ENCODE results near the gene SPAM1. TPM values are rescaled to one million over a fixed set of nuclear protein-coding genes. Genes with fewer than 3 reads are reported as not detected.
"Not testable (repeated sequence)": the region's sequence is repeated elsewhere in the genome, so short reads cannot be mapped to it uniquely, and the experiment has no call there.

SPAM1 gene
- total RNA-seq, 6 experiments from 2014 or later, result not detected

DNA sequence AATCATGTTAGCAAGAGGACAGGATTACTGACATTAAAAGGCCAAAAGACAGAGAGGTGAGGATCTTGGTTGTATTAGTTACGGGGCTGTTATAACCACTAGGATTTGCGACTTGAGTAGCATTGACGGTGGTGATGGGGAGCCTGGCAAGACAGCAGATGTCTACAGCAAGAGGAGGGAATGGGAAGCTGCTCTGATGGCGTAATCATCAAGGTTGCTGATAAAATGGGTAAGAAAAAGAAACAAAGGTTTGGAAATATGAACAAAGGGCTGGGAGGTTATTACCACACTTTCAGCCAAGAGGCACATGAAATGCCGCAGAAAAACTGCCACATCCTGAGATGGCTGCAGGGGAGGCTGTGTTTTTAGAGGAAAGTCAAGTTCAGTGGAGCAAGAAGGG lies 73.9 kb downstream of the SPAM1 start:
- Mint-ChIP-seq H3K27me3 (ENCODE audit: insufficient read depth) (no peaks in the 10 kb centered on the region), H3K4me3 (no peak overlapping the region), H3K4me1 (ENCODE audit: low read depth) (no peaks in the 10 kb centered on the region), H3K36me3 (ENCODE audit: low read depth) (peaks cover 5% of the 10 kb centered on the region; the same call in 1 of the 2 replicates), H3K27ac (no peak overlapping the region), H3K9me3 (peaks cover 42% of the 10 kb centered on the region)
- no peak for TF ChIP-seq CTCF (IDR thresholded peaks at IDR 0.05)
- DNase-seq, result no peak

DNA sequence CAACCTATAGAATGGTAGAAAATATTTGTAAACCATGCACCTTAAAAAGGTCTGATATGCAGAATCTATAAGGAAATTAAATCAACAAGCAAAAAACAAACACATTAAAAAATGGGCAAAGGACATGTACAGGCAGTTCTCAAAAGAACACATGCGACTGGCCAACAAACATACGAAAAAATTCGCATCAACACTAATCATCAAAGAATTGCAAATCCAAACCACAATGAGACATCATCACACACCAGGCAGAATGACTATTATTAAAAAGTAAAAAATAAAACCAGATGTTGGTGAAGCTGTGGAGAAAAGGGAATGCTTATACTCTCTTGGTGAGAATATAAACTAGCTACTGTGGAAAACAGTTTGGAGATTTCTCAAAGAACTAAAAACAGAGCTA lies 74.7 kb downstream of the SPAM1 start:
- TF ChIP-seq CTCF (IDR thresholded peaks at IDR 0.05), result no peak
- H3K4me1 Mint-ChIP-seq (ENCODE audit: low read depth), result no peaks in the 10 kb centered on the region
- H3K27ac Mint-ChIP-seq, result no peak overlapping the region
- H3K36me3 Mint-ChIP-seq (ENCODE audit: low read depth), result peaks cover 5% of the 10 kb centered on the region; the same call in 1 of the 2 replicates
- H3K4me3 Mint-ChIP-seq, result no peak overlapping the region
- H3K27me3 Mint-ChIP-seq (ENCODE audit: insufficient read depth), result no peaks in the 10 kb centered on the region
- DNase-seq, result no peak
- H3K9me3 Mint-ChIP-seq, result peaks cover 45% of the 10 kb centered on the region

DNA sequence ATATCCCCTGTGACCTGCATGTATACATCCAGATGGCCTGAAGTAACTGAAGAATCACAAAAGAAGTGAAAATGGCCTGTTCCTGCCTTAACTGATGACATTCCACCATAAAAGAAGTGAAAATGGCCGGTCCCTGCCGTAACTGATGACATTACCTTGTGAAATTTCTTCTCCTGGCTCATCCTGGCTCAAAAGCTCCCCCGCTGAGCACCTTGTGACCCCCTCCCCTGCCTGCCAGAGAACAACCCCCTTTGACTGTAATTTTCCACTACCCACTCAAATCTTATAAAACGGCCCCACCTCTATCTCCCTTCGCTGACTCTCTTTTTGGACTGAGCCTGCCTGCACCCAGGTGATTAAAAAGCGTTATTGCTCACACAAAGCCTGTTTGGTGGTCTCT lies 83.3 kb downstream of the SPAM1 start:
- not testable (repeated sequence) for H3K4me1 Mint-ChIP-seq (ENCODE audit: low read depth); DNase-seq; H3K4me3 Mint-ChIP-seq; H3K27ac Mint-ChIP-seq; H3K36me3 Mint-ChIP-seq (ENCODE audit: low read depth); H3K27me3 Mint-ChIP-seq (ENCODE audit: insufficient read depth)
- peaks cover 18% of the 10 kb centered on the region for H3K9me3 Mint-ChIP-seq

- Mint-ChIP-seq H3K27me3 (ENCODE audit: insufficient read depth) (no peaks in the 10 kb centered on the region; the same call in 1 of the 2 replicates), H3K4me1 (ENCODE audit: low read depth) (no peaks in the 10 kb centered on the region), H3K4me3 (no peak overlapping the region), H3K36me3 (ENCODE audit: low read depth) (no peaks in the 10 kb centered on the region), H3K27ac (no peak overlapping the region), H3K9me3 (peaks cover 15% of the 10 kb centered on the region)
- TF ChIP-seq CTCF (IDR thresholded peaks at IDR 0.05), result no peak
- DNase-seq, result no peak
Observed at GRCh38 chr7:124009321-124009720, 84.3 kb downstream of the SPAM1 start.

Other genes starting within 250 kb of the SPAM1 start
- 10 to 100 TPM; 22.7 to 27.6 (median 26.5) TPM for gene WASL, start 176.2 kb upstream of the SPAM1 start, total RNA-seq (2021; fragmentation: NEBNext Ultra II Directional; extraction: Animal tissue kit (Norgen Biotek cat#: 25700))
- not detected for gene HYAL4, start 80.1 kb upstream of the SPAM1 start, total RNA-seq (2021; fragmentation: NEBNext Ultra II Directional; extraction: Animal tissue kit (Norgen Biotek cat#: 25700))
- gene TMEM229A, start 107.8 kb downstream of the SPAM1 start, total RNA-seq (2021; fragmentation: NEBNext Ultra II Directional; extraction: Animal tissue kit (Norgen Biotek cat#: 25700)), result not detected